Islet precursor cell (in vitro differentiated cells): ENCODE data around the gene GIPC3.

Experiments
- DNase-seq: peaks from one replicate; pipeline ENCODE4 v3.0.0-alpha.2; 2018

Gene GIPC3, protein sequence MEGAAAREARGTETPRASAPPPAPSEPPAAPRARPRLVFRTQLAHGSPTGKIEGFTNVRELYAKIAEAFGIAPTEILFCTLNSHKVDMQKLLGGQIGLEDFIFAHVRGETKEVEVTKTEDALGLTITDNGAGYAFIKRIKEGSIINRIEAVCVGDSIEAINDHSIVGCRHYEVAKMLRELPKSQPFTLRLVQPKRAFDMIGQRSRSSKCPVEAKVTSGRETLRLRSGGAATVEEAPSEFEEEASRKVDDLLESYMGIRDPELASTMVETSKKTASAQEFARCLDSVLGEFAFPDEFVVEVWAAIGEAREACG

DNA sequence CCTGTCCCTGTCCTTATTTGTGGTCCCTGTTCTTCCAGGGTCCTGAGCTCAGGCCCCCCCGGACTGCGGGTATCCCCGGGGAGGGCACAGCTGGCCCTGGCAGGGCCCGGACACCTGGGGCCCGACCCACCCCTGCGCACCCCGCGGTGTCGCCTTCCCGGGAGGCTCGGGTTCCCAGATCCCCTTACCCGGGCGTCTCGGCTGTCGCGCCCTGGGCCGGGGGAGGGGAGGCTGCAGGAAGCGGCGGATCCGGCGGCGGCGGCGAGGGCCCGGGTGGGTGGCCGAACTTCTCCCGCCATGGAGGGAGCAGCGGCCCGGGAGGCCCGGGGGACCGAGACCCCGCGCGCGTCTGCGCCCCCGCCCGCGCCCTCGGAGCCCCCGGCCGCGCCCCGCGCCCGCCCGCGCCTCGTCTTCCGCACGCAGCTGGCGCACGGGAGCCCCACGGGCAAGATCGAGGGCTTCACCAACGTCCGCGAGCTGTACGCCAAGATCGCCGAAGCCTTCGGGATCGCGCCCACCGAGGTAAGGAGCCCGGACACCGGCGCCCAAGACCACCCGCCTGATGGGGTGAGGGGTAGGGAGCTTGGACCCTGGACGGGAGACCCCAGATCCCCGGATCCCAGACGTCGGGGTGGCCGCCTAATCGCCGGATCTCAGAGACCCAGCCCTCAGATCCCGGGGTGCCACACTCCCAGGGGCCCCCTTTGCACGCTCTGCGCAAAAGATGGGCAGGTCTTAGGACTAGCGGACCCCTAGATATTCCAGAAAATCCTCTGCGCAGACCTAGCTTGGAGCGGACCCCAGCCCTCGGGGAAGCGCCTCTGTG is at the start of gene GIPC3:
GIPC3 (plus strand) TSS at position 178 of the 826 bp plus-strand sequence; CDS start at position 298, 120 bp downstream.
- no peak for DNase-seq

DNA sequence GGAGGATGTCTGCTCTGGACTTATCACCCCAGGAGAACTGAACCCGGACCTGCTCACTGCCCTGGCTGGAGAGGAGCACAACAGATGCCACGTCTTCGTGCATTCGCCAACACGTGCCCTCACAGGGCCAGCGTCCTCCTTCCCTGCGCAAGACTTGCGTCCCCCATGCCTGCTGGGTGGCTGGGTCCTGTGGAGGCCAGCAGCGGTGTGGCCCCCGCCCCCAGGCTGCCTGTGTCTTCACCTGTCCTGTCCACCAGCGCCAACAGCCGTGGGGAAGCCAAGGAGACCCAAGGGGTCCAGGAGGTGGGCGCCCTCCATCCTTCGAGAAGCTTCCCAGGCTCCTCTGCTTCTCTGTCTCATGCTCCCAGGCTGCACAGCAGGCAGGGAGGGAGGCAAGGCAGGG is 49.7 kb upstream of the GIPC3 start:
- no peak for DNase-seq

DNA sequence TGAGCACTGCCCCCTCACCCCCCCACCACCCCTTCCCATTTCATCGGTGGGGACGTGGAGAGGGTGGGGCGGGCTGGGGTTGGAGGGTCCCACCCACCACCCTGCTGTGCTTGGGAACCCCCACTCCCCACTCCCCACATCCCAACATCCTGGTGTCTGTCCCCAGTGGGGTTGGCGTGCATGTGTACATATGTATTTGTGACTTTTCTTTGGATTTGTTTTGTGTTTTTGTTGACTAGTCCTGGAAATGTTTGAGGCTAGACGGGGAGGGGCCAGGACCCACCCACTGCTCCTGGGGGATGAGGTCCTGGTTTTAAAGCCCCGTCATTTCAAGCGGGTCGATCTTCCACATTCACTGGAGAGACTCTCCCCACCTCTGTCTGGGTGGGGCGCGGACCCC is 49.3 kb upstream of the GIPC3 start:
- no peak for DNase-seq

DNA sequence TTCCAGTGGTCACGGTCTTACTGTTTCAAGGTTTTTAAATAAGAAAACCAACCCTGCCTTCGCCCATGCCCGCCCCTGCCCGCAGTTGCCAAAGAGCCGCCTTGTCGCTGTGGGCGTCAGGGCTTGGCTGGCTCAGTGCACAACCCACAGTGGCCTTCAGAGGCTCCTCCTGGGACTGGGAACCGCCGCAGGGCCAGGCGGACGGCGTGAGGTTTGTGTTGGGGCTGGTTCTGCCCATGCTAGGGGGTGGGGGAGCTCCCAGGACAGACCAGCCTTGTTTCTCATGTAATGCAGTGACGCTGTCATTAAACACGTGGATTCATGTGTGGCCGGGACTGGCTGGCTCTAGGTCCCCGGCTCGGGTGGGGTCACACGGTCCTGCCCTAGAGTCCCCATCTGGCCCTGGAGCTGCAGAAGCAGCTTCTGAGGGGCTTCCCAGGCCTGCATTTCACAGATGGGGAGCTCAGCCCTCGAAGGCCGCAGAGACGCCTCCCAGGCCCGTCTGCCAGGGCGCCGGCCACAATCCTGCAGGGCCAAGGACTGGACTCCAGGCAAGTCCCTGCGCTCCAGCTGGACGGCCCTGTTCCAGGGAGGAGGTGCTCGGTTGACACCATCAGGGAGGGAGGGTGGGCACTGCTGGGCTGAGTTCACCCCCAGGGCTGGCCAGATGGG is 48.7 kb upstream of the GIPC3 start:
- no peak for DNase-seq

DNA sequence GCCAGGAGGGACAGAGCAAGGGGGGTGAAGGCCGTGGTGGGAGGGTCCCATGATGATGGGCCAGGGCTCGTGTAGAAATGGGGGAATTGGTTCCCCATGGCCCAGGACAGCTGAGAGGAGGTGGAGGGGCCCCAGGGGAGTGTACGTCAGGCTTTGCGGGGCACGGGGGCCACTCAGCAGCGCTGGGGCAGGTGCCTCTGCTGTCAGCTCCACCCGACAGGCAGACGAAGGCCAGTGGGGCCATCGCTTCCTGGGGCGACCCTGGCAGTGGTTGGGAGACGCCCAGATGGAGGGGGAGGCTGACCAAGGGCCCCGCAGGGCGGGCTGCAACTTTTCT is 48.2 kb upstream of the GIPC3 start:
- no peak for DNase-seq

DNA sequence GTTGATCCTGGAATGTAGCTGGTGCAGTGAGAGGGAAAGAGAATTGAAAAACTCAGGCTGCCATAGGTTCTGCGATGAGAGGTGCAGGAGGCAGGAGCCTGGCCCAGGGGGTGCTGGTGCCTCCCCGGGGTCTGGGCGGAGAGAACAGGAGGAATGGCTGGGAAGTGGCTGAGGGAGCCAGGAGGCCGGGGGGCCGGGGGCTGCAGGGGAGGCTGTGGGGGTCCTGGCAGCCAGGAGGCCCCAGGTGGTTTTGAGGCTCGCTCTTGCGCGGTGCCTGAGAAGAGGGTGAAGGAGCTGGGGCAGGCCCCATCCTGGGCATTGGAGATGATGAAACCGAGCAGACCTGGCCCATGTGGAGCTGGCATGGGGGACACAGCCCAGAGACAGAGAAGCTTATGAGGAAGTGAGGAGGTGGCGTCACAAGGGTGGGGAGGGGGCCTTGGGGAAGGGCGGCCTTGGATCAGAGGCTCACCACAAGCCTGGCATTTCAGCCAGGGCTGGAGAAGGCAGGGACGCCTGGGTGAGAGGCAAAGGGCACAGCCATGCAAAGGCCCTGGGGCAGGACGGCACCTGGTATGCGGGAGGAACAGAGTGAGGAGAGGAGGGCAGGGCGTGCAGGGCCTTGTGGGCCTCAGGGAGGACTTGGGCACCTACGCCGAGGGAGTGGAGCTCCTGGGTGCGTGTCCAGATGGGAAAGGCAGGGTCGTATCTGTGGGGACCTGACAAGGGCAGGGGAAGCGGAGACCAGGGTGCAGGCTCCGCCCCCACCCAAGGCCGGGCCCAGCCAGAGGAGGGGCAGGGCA is 47.6 kb upstream of the GIPC3 start:
- DNase-seq = no peak

DNA sequence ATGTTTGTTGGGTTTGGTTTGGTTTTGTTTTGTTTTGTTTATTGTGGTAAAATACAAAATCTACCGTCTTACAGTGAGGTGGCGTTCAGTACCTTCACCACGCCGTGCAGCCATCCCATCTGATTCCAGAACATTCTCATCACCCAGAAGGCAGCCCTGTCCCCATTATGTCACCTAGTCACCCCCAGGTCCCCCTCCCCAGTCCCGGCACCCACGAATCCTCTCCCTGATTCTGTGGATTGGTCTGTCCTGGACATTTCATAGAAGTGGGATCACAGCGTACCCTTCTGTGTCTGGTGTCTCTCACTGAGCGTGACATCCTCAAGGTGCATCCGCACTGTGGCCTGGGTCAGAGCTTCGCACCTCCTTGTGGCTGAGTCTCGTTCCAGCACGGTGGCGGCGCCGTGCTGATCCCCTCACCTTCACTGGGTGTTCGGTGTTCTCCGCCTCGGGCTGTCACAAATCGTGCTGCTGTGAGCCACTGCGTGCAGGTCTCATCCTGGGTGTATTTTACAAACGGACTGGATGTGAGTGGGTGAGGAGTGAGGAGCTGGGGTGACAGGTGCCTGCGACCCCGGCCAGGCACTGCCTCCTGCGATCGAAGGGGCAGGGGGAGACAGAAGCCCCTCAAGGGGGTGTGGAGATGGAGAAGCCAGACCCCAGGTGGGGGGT is 46.9 kb upstream of the GIPC3 start:
- DNase-seq = no peak

DNA sequence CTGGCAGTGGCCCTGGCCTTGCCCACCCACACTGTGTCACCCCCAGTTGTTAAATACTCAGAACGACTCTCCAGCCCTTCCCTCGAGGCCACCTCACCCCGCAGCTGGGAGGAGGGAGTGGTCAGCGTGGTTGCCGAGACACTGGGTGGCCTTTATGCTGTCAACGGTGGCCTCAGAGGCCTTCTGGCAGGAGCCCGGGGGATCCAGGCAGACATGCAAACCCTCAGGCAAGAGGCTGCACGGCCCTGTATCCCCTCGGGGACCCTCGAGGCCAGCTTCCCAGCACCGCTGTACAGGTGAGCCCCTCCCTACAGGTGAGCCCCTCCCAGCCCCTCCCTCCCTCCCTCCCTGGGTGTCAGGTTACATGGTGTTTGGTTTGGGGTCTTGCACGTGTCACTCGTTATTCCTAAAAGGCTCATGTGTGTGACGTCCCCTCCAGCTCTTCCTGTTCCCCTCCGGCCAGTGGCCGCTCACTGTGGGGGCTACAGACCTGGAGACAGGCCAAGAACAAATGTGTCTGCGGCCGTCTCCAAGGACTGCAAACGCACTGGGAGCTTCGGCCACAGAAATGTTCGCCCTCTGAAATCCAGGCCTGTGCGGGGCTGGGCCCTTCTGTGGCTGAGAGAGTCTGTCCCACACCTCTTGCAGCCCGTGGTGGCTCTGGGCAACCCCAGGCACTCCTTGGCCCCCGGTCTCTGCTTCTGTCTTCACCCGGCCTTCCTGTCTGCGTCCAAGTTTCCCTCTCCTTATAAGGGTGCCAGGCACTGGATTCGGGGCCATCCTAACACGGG is 46.1 kb upstream of the GIPC3 start, which contains the start of gene TEKTIP1:
TEKTIP1 (plus strand) TSS at position 210 of the 791 bp plus-strand sequence; CDS start at position 214, 4 bp downstream.
- peak; percentile 71 for DNase-seq

DNA sequence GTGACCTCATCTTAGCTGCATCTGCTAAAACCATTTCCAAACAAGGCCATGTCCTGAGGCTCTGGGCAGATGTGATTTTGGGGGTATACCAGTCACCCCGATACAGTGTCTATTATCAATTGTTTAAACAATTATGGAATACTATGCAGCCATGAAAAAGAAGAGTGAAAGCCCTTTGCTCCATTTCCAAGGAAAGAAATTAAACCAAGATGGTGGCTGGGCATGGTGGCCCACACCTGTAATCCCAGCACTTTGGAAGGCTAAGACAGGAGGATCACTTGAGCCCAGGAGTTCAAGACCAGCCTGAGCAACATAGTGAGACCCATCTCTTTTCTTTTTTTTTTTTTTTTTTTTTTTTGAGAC is 45.5 kb upstream of the GIPC3 start:
- no peak for DNase-seq

DNA sequence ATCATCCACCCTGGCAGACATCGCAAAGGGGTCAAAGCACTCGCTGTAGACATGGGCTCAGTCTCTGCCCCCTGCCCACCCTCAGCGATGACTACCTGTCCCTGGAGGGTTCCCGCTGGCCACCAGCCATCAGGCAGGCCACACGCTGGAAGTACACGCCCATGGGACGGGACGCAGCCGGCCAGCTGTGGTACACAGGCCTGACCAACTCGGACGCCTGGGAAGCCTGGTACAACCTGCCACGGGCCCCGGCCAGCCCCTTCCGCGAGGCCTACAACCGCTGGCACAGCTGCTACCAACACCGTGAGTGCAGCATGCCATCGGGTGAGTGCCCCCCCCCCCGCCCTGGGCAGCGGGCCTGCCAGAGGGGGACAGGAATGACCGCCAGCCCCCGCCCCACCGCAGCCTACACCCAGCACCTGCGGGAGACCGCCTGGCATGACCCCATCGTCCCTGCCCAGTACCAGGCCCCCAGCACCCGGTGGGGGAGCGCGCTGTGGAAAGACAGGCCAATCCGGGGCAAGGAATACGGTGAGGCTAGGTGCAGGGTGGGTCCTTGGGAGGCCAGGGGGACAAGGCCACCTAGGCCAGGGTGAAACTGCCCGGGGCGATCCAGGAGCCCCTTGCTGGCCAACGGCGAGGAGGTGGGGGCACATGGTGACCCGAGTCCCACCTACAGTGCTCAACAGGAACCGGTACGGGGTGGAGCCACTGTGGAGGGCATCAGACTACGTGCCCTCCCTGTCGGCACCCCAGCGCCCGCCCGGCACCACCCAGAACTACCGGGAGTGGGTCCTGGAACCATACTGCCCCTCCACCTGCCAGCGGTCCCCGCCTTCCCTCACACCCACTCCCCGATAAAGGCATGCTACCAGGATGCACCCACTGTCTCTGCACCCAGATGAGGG is 41.9 kb upstream of the GIPC3 start:
- no peak for DNase-seq

DNA sequence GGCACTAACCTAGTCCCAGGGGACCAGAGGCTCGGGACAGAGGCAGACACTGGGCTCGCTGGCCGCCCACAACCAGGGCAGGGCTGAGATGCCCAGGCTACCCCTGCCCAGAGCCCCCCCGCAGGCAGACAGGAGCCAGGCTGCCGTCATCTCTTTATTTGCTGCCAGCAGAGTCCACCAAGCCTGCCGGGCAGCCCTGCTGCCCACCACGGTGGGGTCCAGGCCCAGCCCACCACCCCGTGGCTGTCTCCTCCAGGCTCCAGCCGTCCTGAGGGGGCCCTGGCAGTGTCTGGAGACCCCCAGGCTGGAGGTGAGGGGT is 41.3 kb upstream of the GIPC3 start:
- DNase-seq = no peak

DNA sequence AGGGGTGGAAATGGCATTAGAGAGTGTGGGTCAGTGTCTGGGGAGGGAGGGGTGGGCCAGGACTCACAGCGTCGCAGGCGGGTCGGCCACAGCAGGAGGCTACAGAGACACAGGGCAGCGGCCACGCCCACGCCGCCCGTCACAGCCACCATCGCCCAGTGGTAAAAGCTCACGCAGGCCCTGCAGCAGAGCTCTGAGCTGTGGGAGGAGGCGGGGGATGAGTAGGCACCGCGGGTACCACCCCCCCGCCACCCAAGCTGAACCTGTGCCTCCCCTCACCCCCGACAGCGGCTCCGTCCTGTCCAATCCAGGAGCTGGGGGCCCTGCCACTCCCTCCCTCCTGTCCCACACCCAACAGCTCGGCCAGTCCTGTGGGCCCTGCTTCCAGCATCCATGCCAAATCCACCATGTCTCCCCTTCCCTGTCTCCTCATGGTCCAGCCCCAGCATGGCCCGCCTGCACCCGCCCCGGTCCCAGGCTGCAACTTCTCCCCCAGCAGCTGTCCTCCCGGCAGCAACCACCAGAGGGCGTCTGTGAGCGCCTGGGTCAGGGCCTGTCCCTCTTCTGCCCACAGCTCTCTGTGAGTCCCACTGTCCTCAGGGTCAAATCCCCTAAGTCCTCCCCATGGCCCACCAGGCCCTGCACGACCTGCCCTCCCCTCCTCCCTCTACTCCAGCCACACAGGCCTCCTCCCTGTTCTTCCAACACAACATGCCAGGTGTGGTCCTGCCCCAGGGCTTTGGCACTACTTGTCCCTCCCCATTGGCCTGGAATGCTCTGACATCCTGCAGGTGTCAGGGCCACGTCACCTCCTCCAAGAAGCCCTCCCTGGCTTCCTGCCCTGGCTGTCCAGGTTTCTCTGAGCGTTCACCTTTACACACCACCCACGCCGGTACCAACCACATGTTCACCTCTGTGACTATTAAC is 40.3 kb upstream of the GIPC3 start:
- DNase-seq = peak; percentile 91

DNA sequence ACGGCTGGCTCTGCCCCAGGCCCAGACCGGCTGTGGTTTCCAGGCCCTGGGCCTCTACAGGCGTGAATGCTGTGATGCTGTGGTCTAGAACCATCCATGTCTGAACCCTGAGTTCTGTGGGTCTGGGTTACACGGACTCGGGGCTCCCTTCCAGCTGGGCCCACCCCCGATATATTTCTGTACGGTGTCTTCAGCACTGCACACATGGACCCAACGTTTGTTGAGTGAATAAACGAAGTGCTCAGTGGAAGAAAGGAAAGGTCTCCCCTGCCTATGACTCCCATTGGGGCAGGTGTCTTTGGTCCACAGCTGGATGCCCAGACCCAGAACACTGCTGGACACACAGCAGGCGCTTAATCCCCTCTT is 39.6 kb upstream of the GIPC3 start:
- DNase-seq = no peak

DNA sequence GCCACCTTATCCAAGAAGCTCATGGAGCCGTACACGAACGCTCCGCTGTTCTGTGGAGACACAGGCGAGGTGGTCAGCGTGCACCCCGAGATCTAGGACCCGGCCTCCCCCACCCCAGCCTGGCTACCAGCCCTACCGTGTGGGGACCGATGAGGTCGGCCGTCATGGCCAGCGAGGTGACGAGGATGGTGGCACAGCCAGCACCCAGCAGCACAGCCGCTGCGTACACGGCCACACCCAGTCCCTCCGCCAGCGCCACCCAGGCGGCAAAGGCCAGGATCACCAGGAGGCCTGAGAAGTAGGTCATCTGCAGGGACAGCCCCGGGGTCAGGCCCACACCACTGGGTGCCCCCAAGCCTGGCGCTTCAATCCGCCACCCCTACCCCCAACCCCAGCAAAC is 39.2 kb upstream of the GIPC3 start:
- DNase-seq = no peak

DNA sequence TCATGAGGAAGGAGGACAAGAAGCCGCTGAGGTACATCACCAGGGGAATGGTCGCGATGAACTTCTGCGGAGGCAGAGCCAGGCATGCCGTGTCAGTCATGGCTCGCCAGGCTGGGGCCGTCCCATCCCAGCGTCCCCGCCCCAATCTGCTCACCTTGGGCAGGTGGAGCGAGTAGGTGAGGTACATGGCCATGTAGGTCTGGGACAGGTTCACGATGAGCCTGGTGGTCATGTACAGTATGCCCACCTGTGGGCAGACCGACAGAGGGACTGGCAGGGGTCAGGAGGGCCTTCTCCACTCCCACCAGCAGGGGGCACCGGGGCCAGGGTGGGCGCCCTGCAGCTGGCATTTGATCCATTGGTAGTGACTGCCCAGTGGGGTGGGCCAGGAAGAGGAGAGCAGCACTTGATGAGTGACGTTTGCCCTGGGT is 38.0 kb upstream of the GIPC3 start:
- no peak for DNase-seq

DNA sequence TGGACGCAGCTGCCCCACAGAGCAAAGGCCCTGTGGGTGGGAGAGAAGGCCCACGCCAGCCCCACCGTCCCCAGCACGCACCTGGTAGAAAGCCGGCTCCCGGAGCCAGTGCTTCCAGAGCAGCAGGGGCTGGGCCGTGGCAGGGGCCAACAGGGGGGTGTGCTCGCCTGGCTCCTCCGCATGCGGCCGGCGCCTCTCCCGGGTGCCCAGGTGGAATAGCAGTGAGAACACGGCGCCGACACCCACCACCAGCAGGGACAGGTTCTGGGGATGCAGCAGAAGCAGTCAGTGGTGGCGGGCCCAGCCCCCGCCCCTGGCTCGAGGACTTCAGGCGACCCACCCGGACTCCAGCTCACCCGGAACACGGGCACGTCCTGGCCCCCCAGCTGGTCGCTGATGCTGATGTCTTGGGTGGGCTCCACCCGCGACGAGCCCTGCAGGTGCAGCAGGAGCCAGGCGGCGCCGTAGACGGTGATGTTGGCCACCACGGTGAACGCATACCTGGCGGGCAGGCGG is 37.5 kb upstream of the GIPC3 start:
- no peak for DNase-seq

DNA sequence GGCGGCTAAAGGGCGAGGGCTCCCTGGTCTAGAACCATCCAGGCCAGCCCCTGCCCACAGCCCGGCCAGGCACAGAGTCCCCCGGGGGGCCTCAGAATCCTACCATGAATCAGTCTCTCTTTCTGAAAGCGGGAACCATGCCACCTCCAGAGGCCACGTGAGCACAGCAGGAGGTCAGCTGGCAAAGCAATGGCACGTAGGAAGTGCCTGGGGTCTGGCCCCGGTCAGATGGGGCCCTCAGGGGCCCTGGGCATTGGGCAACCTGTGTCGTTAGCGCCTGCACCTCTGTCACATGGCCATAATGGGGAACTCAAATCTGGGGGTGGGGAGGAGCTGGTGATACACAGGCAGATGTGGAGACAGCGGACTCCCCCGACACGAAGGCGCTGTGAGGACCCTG is 36.7 kb upstream of the GIPC3 start:
- DNase-seq = no peak

DNA sequence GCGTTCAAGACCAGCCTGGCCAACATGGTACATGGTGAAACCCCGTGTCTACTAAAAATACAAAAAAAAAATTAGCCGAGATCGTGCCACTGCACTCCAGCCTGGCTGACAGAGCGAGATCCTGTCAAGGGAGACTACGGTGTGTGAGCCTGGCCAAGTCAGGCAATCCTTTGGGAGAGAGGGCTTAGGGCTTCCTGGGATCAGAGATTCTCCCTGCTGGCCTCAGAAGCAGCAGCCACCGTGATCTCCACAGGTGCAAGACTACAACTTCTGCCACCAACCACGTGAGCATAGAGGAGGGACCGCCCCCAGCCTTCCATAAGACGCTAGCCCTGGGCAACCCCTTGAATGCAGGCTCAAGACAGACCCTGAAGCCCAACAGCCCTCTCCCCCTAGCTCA is 35.5 kb upstream of the GIPC3 start:
- no peak for DNase-seq
